GM21619 (cell line): ENCODE data around the gene MLIP.
"Not testable (repeated sequence)": the region's sequence is repeated elsewhere in the genome, so short reads cannot be mapped to it uniquely, and the experiment has no call there.

Experiments
- ATAC-seq: cut with Tn5 transposase; IDR thresholded peaks from one replicate; pipeline ENCODE4 v1.9.1; 2021; ENCODE audit not compliant: unreplicated experiment

Gene MLIP

GRCh38 chr6:54111341-54112045 is at the start of gene MLIP:
Gene MLIP, plus strand, starts transcription at chr6:54111443. Its CDS starts 37 bp downstream, at chr6:54111480.
- no peak for ATAC-seq

GRCh38 chr6:54063228-54063539 is 48.1 kb upstream of the MLIP start:
- ATAC-seq: no peak

- ATAC-seq: no peak
Observed at GRCh38 chr6:54068694-54069093, 42.5 kb upstream of the MLIP start.

- ATAC-seq: no peak
Observed at GRCh38 chr6:54070025-54070424, 41.2 kb upstream of the MLIP start.

- ATAC-seq: no peak
Observed at GRCh38 chr6:54071821-54072340, 39.4 kb upstream of the MLIP start.

- ATAC-seq: no peak
Observed at GRCh38 chr6:54072635-54073313, 38.5 kb upstream of the MLIP start.

- ATAC-seq: no peak
Observed at GRCh38 chr6:54073487-54073886, 37.8 kb upstream of the MLIP start.

- ATAC-seq: no peak
Observed at GRCh38 chr6:54074109-54074508, 37.1 kb upstream of the MLIP start.

- ATAC-seq: no peak
Observed at GRCh38 chr6:54074578-54075195, 36.6 kb upstream of the MLIP start.

- ATAC-seq: no peak
Observed at GRCh38 chr6:54076159-54076789, 35.0 kb upstream of the MLIP start.

GRCh38 chr6:54081499-54081898 is 29.7 kb upstream of the MLIP start:
- not testable (repeated sequence) for ATAC-seq

- ATAC-seq: no peak
Observed at GRCh38 chr6:54083287-54083686, 28.0 kb upstream of the MLIP start.

GRCh38 chr6:54084231-54084630 is 27.0 kb upstream of the MLIP start:
- ATAC-seq: no peak

- ATAC-seq: no peak
Observed at GRCh38 chr6:54085047-54085446, 26.2 kb upstream of the MLIP start.

- ATAC-seq: no peak
Observed at GRCh38 chr6:54085541-54085940, 25.7 kb upstream of the MLIP start.

- no peak for ATAC-seq
Observed at GRCh38 chr6:54086439-54086838, 24.8 kb upstream of the MLIP start.

- ATAC-seq: no peak
Observed at GRCh38 chr6:54087721-54088120, 23.5 kb upstream of the MLIP start.

GRCh38 chr6:54093326-54093948 is 17.8 kb upstream of the MLIP start:
- no peak for ATAC-seq

GRCh38 chr6:54094293-54094692 is 16.9 kb upstream of the MLIP start:
- no peak for ATAC-seq

- no peak for ATAC-seq
Observed at GRCh38 chr6:54094786-54095185, 16.5 kb upstream of the MLIP start.

GRCh38 chr6:54095723-54096122 is 15.5 kb upstream of the MLIP start:
- ATAC-seq: no peak
